Neural progenitor cell (in vitro differentiated cells): ENCODE results near the gene HADH. TPM values are rescaled to one million over a fixed set of nuclear protein-coding genes. Genes with fewer than 3 reads are reported as not detected.

ENCODE experiments used
- DNase-seq: peaks from one replicate; pipeline ENCODE4 v3.0.0-alpha.2; 2016; ENCODE audit warnings: low spot score
- H2AFZ ChIP-seq: fragments of 200-600 bp; sonication (generic); replicated peaks from 2 replicates; pipeline ENCODE4 v1.6.1; 2016; ENCODE audit warnings: antibody characterized with exemption
- H3F3A ChIP-seq: fragments of 200-600 bp; sonication (generic); 2 replicates; pipeline ENCODE4 v1.6.1; 2016; ENCODE audit warnings: antibody characterized with exemption, low read depth
- H3K27ac ChIP-seq: fragments of 200-600 bp; sonication (generic); 2 replicates; pipeline ENCODE4 v1.5.1; 2016; ENCODE audit warnings: mild to moderate bottlenecking
- H3K27me3 ChIP-seq: fragments of 200-600 bp; sonication (generic); 2 replicates; pipeline ENCODE4 v1.6.1; 2016; ENCODE audit warnings: mild to moderate bottlenecking, moderate library complexity
- H3K36me3 ChIP-seq: fragments of 200-600 bp; sonication (generic); 2 replicates; pipeline ENCODE4 v1.5.1; 2016
- H3K4me1 ChIP-seq: fragments of 200-600 bp; sonication (generic); 2 replicates; pipeline ENCODE4 v1.6.1; 2016; ENCODE audit warnings: mixed run types
- H3K4me2 ChIP-seq: fragments of 200-600 bp; sonication (generic); 2 replicates; pipeline ENCODE4 v1.6.1; 2016
- H3K4me3 ChIP-seq: fragments of 200-600 bp; sonication (generic); 2 replicates; pipeline ENCODE4 v1.5.1; 2016
- H3K79me2 ChIP-seq: fragments of 200-600 bp; sonication (generic); 2 replicates; pipeline ENCODE4 v1.6.1; 2016; ENCODE audit warnings: low read depth
- H3K9ac ChIP-seq: fragments of 200-600 bp; sonication (generic); 2 replicates; pipeline ENCODE4 v1.6.1; 2016
- H3K9me3 ChIP-seq: fragments of 200-600 bp; sonication (generic); 2 replicates; pipeline ENCODE4 v1.5.1; 2016; ENCODE audit warnings: low read depth
- H4K20me1 ChIP-seq: fragments of 200-600 bp; sonication (generic); 2 replicates; pipeline ENCODE4 v1.6.1; 2016; ENCODE audit warnings: low read depth
- H3K27ac Mint-ChIP-seq: 3 replicates; pipeline ENCODE4 v1.8.0; 2021; ENCODE audit warnings: mixed read lengths
- H3K27me3 Mint-ChIP-seq: 2 replicates; pipeline ENCODE4 v1.8.0; 2022; ENCODE audit warnings: low read depth, mild to moderate bottlenecking, inconsistent platforms, moderate library complexity, mixed read lengths; ENCODE audit not compliant: insufficient read depth
- H3K36me3 Mint-ChIP-seq: 3 replicates; pipeline ENCODE4 v1.8.0; 2021; ENCODE audit warnings: mixed read lengths
- H3K4me1 Mint-ChIP-seq: 3 replicates; pipeline ENCODE4 v1.8.0; 2021; ENCODE audit warnings: mixed read lengths
- H3K4me3 Mint-ChIP-seq: 3 replicates; pipeline ENCODE4 v1.8.0; 2021; ENCODE audit warnings: mild to moderate bottlenecking, moderate library complexity, mixed read lengths
- H3K9me3 Mint-ChIP-seq: 3 replicates; pipeline ENCODE4 v1.8.0; 2020; ENCODE audit warnings: mixed read lengths
- CTCF ChIP-seq: fragments of 200-600 bp; sonication (generic); IDR thresholded peaks from 2 replicates; pipeline ENCODE4 v1.5.1; 2017; ENCODE audit warnings: antibody characterized with exemption, mild to moderate bottlenecking
- EZH2 ChIP-seq: fragments of 200-600 bp; sonication (generic); IDR thresholded peaks from 2 replicates; pipeline ENCODE4 v1.6.1; 2017; ENCODE audit warnings: antibody characterized with exemption, mild to moderate bottlenecking, moderate library complexity
- EZH2phosphoT487 ChIP-seq: fragments of 200-600 bp; sonication (generic); IDR thresholded peaks from 2 replicates; pipeline ENCODE4 v1.6.1; 2017; ENCODE audit warnings: antibody characterized with exemption
- total RNA-seq: library from RNA; depleted of rRNA; stranded (reverse); fragments of >200 nt; gene quantifications from 2 replicates; pipeline ENCODE4 v1.2.3, GENCODE V29; 2015; ENCODE audit warnings: low replicate concordance

HADH gene
- total RNA-seq, 1 donor from 2014 or later, result 49.9 TPM

- H3K79me2 ChIP-seq, result no peaks in the 10 kb centered on the region
- H3K4me3 ChIP-seq, result no peak overlapping the region
- Mint-ChIP-seq H3K36me3 (peaks cover 21% of the 10 kb centered on the region), H3K27ac (no peak overlapping the region), H3K4me3 (no peak overlapping the region), H3K9me3 (no peaks in the 10 kb centered on the region), H3K27me3 (no peaks in the 10 kb centered on the region), H3K4me1 (peaks cover 11% of the 10 kb centered on the region)
- no peak for DNase-seq
- H3K9me3 ChIP-seq, result no peaks in the 10 kb centered on the region
- H3K27me3 ChIP-seq, result no peaks in the 10 kb centered on the region
- no peaks in the 10 kb centered on the region for H4K20me1 ChIP-seq
- H3K4me2 ChIP-seq, result no peak overlapping the region
- TF ChIP-seq CTCF (no peak), EZH2 (no peak), EZH2phosphoT487 (no peak)
- H3K4me1 ChIP-seq, result peaks cover 3% of the 10 kb centered on the region
- H3K27ac ChIP-seq, result no peak overlapping the region
- H3K36me3 ChIP-seq, result no peaks in the 10 kb centered on the region
- H3F3A ChIP-seq, result no peaks in the 10 kb centered on the region
- no peak overlapping the region for H2AFZ ChIP-seq
- no peak overlapping the region for H3K9ac ChIP-seq
Measured at GRCh38 chr4:108034565-108034964, 44.9 kb downstream of the HADH start.

- no peaks in the 10 kb centered on the region for H3K36me3 ChIP-seq
- no peak for DNase-seq
- H2AFZ ChIP-seq, result no peak overlapping the region
- H3K9ac ChIP-seq, result no peak overlapping the region
- no peaks in the 10 kb centered on the region for H3F3A ChIP-seq
- no peaks in the 10 kb centered on the region for H4K20me1 ChIP-seq
- peaks cover 2% of the 10 kb centered on the region for H3K9me3 Mint-ChIP-seq
- H3K27ac ChIP-seq, result no peak overlapping the region
- no peaks in the 10 kb centered on the region for H3K9me3 ChIP-seq
- no peak overlapping the region for H3K4me2 ChIP-seq
- no peaks in the 10 kb centered on the region for H3K27me3 ChIP-seq
- no peaks in the 10 kb centered on the region for H3K79me2 ChIP-seq
- no peak overlapping the region for H3K4me3 ChIP-seq
- H3K4me1 ChIP-seq, result peaks cover under 1% of the 10 kb centered on the region
- peaks cover 19% of the 10 kb centered on the region for H3K36me3 Mint-ChIP-seq
- H3K27ac Mint-ChIP-seq, result no peak overlapping the region
- no peak overlapping the region for H3K4me3 Mint-ChIP-seq
- H3K27me3 Mint-ChIP-seq, result no peaks in the 10 kb centered on the region
- TF ChIP-seq CTCF (no peak), EZH2phosphoT487 (no peak), EZH2 (no peak)
- H3K4me1 Mint-ChIP-seq, result peaks cover 3% of the 10 kb centered on the region
Measured at GRCh38 chr4:108035691-108036090, 46.0 kb downstream of the HADH start.

- H2AFZ ChIP-seq, result no peak overlapping the region
- H3K27ac ChIP-seq, result no peak overlapping the region
- no peaks in the 10 kb centered on the region for H3K36me3 ChIP-seq
- H3K4me3 ChIP-seq, result no peak overlapping the region
- H3K9me3 ChIP-seq, result no peaks in the 10 kb centered on the region
- H4K20me1 ChIP-seq, result no peaks in the 10 kb centered on the region
- Mint-ChIP-seq H3K27me3 (no peaks in the 10 kb centered on the region), H3K4me3 (no peak overlapping the region), H3K36me3 (peaks cover 17% of the 10 kb centered on the region), H3K9me3 (peaks cover 2% of the 10 kb centered on the region), H3K27ac (no peak overlapping the region), H3K4me1 (no peaks in the 10 kb centered on the region)
- H3F3A ChIP-seq, result no peaks in the 10 kb centered on the region
- TF ChIP-seq EZH2phosphoT487 (no peak), EZH2 (no peak), CTCF (no peak)
- no peaks in the 10 kb centered on the region for H3K27me3 ChIP-seq
- H3K79me2 ChIP-seq, result no peaks in the 10 kb centered on the region
- DNase-seq, result no peak
- no peaks in the 10 kb centered on the region for H3K4me1 ChIP-seq
- H3K9ac ChIP-seq, result no peak overlapping the region
- no peak overlapping the region for H3K4me2 ChIP-seq
Measured at GRCh38 chr4:108036213-108036612, 46.5 kb downstream of the HADH start.
